Measurements from ENCODE around the gene COX7B.
"Not testable (repeated sequence)": the region's sequence is repeated elsewhere in the genome, so short reads cannot be mapped to it uniquely, and the experiment has no call there.

Gene COX7B

DNA sequence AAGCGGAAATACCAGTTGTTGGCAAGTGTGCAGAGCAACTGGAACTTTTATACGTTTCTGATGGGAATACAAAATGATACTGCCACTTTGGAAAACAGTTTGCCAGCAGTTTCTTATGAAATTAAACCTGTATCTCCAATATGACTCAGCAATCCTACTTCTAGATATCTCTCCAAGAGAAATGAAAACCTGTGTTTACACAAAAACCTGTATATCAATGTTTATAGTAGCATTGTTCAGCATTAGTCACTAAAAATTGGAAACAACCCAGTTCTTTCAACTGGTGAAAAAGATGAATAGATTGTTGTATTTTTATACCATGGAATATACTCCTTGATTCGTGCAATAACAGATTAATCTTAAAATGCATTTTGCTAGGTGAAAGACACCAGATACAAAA is 38.0 kb downstream of the COX7B start:
- H3K4me3 ChIP-seq (replicated peaks; ENCODE audit: insufficient read depth, low read length) = no peak overlapping the region
- TF ChIP-seq SPI1 (IDR thresholded peaks at IDR 0.05; ENCODE audit: borderline replicate concordance, low read depth) (no peak), GABPA (IDR thresholded peaks at IDR 0.05; ENCODE audit: low read depth) (no peak), REST (IDR thresholded peaks at IDR 0.05; ENCODE audit: insufficient replicate concordance, low read depth) (no peak), POLR2AphosphoS5 (IDR thresholded peaks at IDR 0.05; ENCODE audit: low read depth) (no peak)
- TF ChIP-seq, protein P1, sequence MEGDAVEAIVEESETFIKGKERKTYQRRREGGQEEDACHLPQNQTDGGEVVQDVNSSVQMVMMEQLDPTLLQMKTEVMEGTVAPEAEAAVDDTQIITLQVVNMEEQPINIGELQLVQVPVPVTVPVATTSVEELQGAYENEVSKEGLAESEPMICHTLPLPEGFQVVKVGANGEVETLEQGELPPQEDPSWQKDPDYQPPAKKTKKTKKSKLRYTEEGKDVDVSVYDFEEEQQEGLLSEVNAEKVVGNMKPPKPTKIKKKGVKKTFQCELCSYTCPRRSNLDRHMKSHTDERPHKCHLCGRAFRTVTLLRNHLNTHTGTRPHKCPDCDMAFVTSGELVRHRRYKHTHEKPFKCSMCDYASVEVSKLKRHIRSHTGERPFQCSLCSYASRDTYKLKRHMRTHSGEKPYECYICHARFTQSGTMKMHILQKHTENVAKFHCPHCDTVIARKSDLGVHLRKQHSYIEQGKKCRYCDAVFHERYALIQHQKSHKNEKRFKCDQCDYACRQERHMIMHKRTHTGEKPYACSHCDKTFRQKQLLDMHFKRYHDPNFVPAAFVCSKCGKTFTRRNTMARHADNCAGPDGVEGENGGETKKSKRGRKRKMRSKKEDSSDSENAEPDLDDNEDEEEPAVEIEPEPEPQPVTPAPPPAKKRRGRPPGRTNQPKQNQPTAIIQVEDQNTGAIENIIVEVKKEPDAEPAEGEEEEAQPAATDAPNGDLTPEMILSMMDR (IDR thresholded peaks at IDR 0.05; ENCODE audit: insufficient read depth, low read length) = no peak
- no peak for DNase-seq (ENCODE audit: low read depth in 1 of 2, low spot score in 1 of 2)
- H3K27me3 ChIP-seq (ENCODE audit: insufficient read depth, poor library complexity, severe bottlenecking) = no peaks in the 10 kb centered on the region
- H3K27ac ChIP-seq (replicated peaks) = no peak overlapping the region

DNA sequence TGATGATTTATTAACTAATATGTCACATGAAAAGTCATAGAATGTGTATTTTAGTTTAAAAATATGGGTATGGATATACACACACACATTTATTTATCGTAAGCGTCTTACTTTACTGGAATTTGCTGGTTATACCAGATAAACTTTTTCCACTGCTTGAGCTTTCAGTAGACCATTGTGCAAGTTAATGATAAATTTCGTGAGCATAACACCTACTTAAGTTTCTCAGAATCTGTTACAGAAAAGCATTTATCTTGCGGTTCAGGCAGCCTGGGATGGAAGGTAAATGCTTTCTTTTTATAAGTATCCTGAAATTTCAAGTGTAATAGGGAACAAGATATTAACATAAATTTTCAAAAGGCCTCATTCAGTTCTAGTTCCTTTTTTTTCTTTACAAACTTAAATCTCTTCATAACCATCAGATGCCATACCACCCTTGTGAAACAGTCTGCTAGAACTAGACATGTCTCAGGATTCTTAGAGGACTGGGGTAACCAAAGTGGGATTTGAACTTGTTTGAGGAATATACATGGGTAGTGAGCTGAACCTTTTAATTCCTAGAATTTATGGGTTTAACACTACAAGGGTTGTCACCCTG is 38.9 kb downstream of the COX7B start:
- Histone ChIP-seq H3K27ac (replicated peaks) (no peak overlapping the region), H3K27me3 (ENCODE audit: insufficient read depth, poor library complexity, severe bottlenecking) (no peaks in the 10 kb centered on the region), H3K4me3 (replicated peaks; ENCODE audit: insufficient read depth, low read length) (no peak overlapping the region)
- DNase-seq (ENCODE audit: low read depth in 1 of 2, low spot score in 1 of 2) = no peak
- TF ChIP-seq SPI1 (IDR thresholded peaks at IDR 0.05; ENCODE audit: borderline replicate concordance, low read depth) (no peak), POLR2AphosphoS5 (IDR thresholded peaks at IDR 0.05; ENCODE audit: low read depth) (no peak), REST (IDR thresholded peaks at IDR 0.05; ENCODE audit: insufficient replicate concordance, low read depth) (no peak), GABPA (IDR thresholded peaks at IDR 0.05; ENCODE audit: low read depth) (no peak)
- TF ChIP-seq, protein P1 (IDR thresholded peaks at IDR 0.05; ENCODE audit: insufficient read depth, low read length) = no peak

GRCh38 chrX:77945031-77945430 is 45.8 kb downstream of the COX7B start:
- not testable (repeated sequence) for H3K27ac ChIP-seq (replicated peaks); DNase-seq (ENCODE audit: low read depth in 1 of 2, low spot score in 1 of 2); H3K4me3 ChIP-seq (replicated peaks; ENCODE audit: insufficient read depth, low read length); H3K27me3 ChIP-seq (ENCODE audit: insufficient read depth, poor library complexity, severe bottlenecking)

- no peaks in the 10 kb centered on the region for H3K27me3 ChIP-seq (ENCODE audit: insufficient read depth, poor library complexity, severe bottlenecking)
- no peak overlapping the region for H3K4me3 ChIP-seq (replicated peaks; ENCODE audit: insufficient read depth, low read length)
- DNase-seq (ENCODE audit: low read depth in 1 of 2, low spot score in 1 of 2) = no peak
- H3K27ac ChIP-seq (replicated peaks) = no peak overlapping the region
- TF ChIP-seq, protein P1 (IDR thresholded peaks at IDR 0.05; ENCODE audit: insufficient read depth, low read length) = no peak
- TF ChIP-seq POLR2AphosphoS5 (IDR thresholded peaks at IDR 0.05; ENCODE audit: low read depth) = no peak
- TF ChIP-seq SPI1 (IDR thresholded peaks at IDR 0.05; ENCODE audit: borderline replicate concordance, low read depth) = no peak
- no peak for TF ChIP-seq GABPA (IDR thresholded peaks at IDR 0.05; ENCODE audit: low read depth)
Measured at GRCh38 chrX:77945910-77946545, 46.8 kb downstream of the COX7B start.
